WI38 (cell line): ENCODE results near the gene CD244.

Experiments used
- H3K4me3 ChIP-seq: 2 replicates; pipeline ENCODE4 v1.5.1; 2011; ENCODE audit warnings: low read depth, mild to moderate bottlenecking, control low read depth, low read length
- TF ChIP-seq, protein P1 (sequence below): IDR thresholded peaks from 2 replicates; pipeline ENCODE4 v1.5.1; 2012; ENCODE audit warnings: low read depth, mild to moderate bottlenecking, control low read depth, low read length

Gene CD244

DNA sequence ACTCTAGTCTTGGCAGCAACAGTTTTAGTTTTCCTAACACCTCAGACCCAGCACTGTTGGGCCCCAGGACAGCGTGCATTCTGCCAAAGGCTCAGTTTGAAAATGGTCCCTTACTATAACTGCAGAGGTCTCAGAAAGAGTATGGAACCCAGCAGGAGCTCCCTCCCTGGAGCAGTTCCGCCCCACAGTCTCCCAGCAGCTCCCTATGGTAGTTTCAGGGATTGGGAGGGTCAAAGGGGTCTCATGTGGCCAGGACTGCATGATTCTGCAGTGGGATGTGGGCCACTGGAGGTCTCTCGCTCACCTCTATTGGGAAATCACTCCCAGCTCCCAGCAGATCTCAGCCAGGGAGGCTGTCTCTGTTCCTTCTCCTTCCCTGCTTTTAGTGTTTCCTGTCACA lies 54.4 kb downstream of the CD244 start:
- TF ChIP-seq, protein P1, sequence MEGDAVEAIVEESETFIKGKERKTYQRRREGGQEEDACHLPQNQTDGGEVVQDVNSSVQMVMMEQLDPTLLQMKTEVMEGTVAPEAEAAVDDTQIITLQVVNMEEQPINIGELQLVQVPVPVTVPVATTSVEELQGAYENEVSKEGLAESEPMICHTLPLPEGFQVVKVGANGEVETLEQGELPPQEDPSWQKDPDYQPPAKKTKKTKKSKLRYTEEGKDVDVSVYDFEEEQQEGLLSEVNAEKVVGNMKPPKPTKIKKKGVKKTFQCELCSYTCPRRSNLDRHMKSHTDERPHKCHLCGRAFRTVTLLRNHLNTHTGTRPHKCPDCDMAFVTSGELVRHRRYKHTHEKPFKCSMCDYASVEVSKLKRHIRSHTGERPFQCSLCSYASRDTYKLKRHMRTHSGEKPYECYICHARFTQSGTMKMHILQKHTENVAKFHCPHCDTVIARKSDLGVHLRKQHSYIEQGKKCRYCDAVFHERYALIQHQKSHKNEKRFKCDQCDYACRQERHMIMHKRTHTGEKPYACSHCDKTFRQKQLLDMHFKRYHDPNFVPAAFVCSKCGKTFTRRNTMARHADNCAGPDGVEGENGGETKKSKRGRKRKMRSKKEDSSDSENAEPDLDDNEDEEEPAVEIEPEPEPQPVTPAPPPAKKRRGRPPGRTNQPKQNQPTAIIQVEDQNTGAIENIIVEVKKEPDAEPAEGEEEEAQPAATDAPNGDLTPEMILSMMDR = no peak
- no peak overlapping the region for H3K4me3 ChIP-seq

DNA sequence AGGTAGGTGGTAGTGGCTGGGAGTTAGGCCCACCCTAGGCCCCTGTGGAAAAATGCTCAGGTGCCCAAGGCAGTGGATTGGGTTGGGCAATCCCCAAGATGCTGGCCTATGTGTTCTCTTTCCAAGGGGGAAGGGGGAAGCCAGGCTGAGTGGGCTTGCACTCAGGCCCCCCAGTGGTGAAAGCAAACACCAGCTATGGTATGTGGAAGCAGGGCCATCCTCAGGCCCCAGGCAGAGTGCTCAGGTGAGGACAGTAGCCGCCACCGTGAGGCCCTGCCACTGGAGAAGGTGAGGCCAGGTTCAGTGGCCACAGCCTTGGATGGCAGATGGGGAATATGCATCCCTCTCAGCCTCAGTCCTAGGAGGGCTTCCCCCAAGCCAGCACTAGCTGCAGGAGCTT lies 54.9 kb downstream of the CD244 start:
- TF ChIP-seq, protein P1 = no peak
- no peak overlapping the region for H3K4me3 ChIP-seq

DNA sequence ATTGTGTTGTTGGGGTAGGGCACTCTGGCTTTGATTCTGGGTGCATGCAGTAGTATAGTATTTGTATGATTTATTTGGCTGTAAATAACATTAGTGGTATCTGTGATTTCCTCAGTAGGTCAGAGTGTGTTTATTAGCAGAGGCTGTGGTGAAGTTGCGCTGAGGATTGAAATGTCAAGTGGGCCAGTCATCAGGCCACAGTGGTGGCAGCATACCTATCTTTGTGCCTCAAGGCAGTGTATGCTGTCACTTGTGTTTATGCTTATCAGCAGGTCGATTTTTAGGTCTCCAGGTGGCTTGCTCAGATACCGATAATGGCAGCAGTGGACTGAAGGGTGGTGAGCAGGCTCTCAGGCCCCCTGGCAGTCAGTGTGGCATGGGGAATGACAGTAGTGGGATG lies 55.4 kb downstream of the CD244 start:
- TF ChIP-seq, protein P1 = no peak
- no peak overlapping the region for H3K4me3 ChIP-seq

DNA sequence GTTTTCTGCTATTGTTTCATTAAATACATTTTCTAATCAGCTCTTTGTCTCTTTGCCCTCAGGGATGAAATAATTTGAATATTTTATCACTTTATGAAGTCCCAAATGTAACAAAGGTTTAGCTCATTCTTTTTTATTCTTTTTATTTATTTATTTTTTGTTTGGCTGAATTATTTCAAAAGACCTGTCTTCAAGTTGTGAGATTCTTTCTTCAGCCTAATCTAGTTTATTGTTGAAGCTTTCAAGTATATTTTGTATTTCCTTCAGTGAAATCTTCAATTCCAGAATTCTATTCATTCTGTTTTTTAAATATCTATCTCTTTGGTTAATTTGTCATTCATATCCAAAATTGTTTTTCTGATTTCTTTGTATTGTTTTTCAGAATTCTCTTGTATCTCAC lies 55.9 kb downstream of the CD244 start:
- TF ChIP-seq, protein P1 = no peak

DNA sequence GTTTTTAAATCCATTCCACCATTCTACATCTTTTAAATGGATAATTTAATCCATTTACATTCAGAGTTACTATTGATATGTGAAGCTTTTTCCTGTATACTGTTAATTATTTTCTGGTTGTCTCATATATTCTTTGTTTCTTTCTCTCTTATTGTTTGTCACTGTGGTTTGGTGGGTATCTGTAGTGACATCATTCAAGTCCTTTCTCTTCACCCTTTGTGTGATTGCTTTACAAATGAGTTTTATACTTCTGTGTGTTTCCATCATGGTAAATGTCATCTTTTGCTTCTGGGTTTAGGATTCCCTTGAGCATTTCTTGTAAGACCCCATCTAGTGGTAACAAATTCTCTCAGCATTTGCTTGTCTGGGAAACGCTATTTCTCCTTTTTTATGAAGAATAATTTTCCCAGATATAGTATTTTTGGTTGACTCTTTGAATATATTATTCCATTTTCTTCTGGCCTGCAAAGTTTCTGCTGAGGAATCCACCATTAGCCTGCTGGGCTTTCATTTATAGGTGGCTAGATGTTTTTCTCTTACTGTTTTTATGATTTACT lies 56.5 kb downstream of the CD244 start:
- TF ChIP-seq, protein P1 = no peak
- H3K4me3 ChIP-seq = no peak overlapping the region

More for the DNA sequence above, 55.9 kb downstream of the CD244 start:
- no peak overlapping the region for H3K4me3 ChIP-seq

DNA sequence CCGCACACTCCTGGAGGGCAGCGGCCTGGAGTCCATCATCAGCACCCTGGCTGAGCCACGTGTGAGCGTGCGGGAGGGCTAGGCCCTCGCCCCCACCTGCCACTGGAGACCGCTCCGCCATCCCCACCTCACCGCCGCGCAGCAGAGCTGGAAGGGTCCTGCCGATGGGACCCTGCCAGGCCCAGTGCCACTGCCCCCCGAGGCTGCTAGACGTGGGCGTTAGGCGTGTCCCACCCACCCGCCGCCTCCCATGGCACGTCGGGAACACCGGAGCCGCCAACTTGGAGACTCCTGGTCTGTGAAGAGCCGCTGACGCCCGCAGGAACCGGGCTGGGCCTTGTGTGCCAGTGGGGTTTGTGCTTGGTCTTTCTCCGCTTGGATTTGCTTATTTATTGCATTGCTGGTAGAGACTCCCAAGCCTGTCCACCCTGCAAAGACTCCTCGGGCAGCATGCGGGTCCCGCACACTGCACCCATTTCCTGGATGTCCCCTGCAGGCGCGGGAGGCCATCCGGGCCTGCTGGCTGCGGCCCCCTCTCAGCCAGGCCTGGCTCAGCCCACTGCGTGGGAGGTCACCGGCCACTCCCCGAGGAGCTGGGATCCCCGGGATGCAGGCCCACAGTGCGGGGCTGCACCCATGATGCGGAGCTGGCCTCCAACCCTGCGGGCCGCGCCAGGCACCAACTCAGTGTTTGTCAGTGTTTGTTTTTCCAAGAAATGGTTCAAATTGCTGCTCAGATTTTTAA lies 60.7 kb downstream of the CD244 start:
- no peak overlapping the region for H3K4me3 ChIP-seq
- TF ChIP-seq, protein P1 = no peak

DNA sequence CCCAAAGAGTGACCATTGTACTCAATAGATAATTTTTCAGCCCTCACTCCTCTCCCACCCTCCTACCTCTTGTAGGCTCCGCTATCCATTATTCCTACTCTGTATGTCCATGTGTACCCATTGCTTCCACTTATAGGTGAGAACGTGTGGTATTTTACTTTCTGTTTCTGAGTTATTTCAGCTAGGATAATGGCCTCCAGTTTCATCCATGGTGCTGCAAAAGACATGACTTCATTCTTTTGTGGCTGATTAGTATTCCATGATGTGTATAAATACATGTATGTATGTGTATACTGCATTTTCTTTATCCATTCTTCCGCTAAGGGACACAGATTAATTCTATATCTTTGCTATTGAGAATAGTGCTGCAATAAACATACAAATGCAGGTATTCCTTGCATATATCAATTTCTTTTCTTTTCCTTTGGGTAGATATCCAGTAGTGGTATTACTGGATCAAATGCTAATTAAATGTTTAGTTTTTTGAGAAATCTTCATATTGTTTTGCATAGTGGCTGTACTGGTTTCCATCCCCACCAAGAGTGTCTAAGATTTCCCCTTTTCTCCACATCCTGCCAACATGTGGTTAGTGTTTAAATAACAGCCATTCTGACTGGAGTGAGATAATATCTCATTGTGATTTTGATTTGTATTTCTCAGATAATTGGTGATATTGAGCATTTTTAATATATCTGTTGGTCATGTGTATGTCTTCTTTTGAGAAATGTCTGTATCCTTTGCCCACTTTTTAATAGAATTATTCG lies 61.9 kb downstream of the CD244 start:
- H3K4me3 ChIP-seq = no peak overlapping the region
- TF ChIP-seq, protein P1 = no peak
